ENCODE results near the gene PCK2. TPM values are rescaled to one million over a fixed set of nuclear protein-coding genes. Genes with fewer than 3 reads are reported as not detected.

The PCK2 gene
- total and polyA plus RNA-seq, 2 of the 8 experiments (the other 6 are each of a cell fraction or from before 2014, with no cell fraction given): 81.9 to 115 TPM

- H4K20me1 ChIP-seq (replicated peaks in 1 of 2; ENCODE audit: control insufficient read depth in 1 of 2, insufficient read depth in 2 of 2, low read length in 2 of 2): peaks cover 0 to 1% of the 10 kb centered on the region in 2 experiments
- no peak overlapping the region for H3K23ac ChIP-seq (ENCODE audit: insufficient read length)
- H4K91ac ChIP-seq (replicated peaks; ENCODE audit: insufficient read length, low read length): no peak overlapping the region
- FAIRE-seq: no peak
- DNase-seq (ENCODE audit: low read depth in 1 of 2, low spot score in 2 of 2): no peak
- no peak overlapping the region for H3K14ac ChIP-seq (ENCODE audit: insufficient read length)
- H2BK15ac ChIP-seq (ENCODE audit: low read length): no peak overlapping the region
- H3K79me1 ChIP-seq (ENCODE audit: low read depth, low read length): peaks cover 4% of the 10 kb centered on the region; the same call in 1 of the 2 replicates
- H3K9ac ChIP-seq (replicated peaks in 1 of 4; ENCODE audit: extremely low read depth in 1 of 4, low read depth in 3 of 4, low read length in 3 of 4): no peak overlapping the region
- no peaks in the 10 kb centered on the region for H3K9me3 ChIP-seq (ENCODE audit: insufficient read depth in 2 of 2, low read depth in 1 of 2, low read length in 1 of 2)
- H3K27me3 ChIP-seq (replicated peaks in 1 of 4; ENCODE audit: control insufficient read depth in 3 of 4, extremely low read depth in 1 of 4, insufficient read depth in 3 of 4, low read length in 3 of 4): no peaks in the 10 kb centered on the region
- H3K27ac ChIP-seq (ENCODE audit: low read depth, low read length): no peak overlapping the region
- no peak overlapping the region for H3K18ac ChIP-seq (ENCODE audit: extremely low read depth, low read length)
- no peak overlapping the region for H4K8ac ChIP-seq (ENCODE audit: extremely low read depth, insufficient read depth, low read length)
- H2AFZ ChIP-seq (ENCODE audit: low read length): no peak overlapping the region
- H3K56ac ChIP-seq (replicated peaks; ENCODE audit: insufficient read length, low read depth, low read length): no peak overlapping the region
- no peak overlapping the region for H2BK12ac ChIP-seq (ENCODE audit: low read depth, low read length)
- no peak overlapping the region for H2BK20ac ChIP-seq (ENCODE audit: low read length)
- WGBS, 2 experiments (ENCODE audit: extremely low coverage in 1 of 2, insufficient coverage in 1 of 2, insufficient read length in 1 of 2, insufficient replicate concordance in 2 of 2, low coverage in 1 of 2, low lambda C conversion rate in 2 of 2, missing lambda C conversion rate in 1 of 2): 84% methylated on average over 8 of the region's 8 CpGs; no CpG with 5 or more reads in 1 of the 2 experiments
- H3K4ac ChIP-seq (replicated peaks; ENCODE audit: insufficient read length, low read depth, low read length): no peak overlapping the region
- peaks cover 8 to 25% (median 14%) of the 10 kb centered on the region in 4 experiments; a peak in 6 of 8 replicates for H3K36me3 ChIP-seq (ENCODE audit: control insufficient read depth in 2 of 4, insufficient read depth in 4 of 4, low read length in 3 of 4)
- peaks cover 0 to 10% (median 7%) of the 10 kb centered on the region in 4 experiments; a peak in 5 of 7 replicates for H3K4me1 ChIP-seq (replicated peaks in 1 of 4; ENCODE audit: control insufficient read depth in 3 of 4, insufficient read depth in 4 of 4, low read length in 3 of 4)
- ChIA-PET POLR2A (ENCODE audit: partially characterized antibody) (interaction anchor here (0.6 to 10.5 kb wide), 19 partner anchors 9 to 133 kb away, joined by 3 to 118 read pairs (median 6); partner anchors contain the start of genes DCAF11, IPO4, IRF9 and NRL), CTCF (ENCODE audit: partially characterized antibody) (interaction anchor here (0.8 to 3.1 kb wide), 9 partner anchors 8 to 100 kb away, joined by 3 to 18 read pairs (median 4); partner anchors contain the start of genes DCAF11, IRF9, NRL and PSME2)
- H2BK120ac ChIP-seq (replicated peaks; ENCODE audit: low read depth, low read length): no peak overlapping the region
- peak overlapping the region in 1 of 4 experiments; percentile 83; a peak in 1 of 8 replicates for H3K4me3 ChIP-seq (ENCODE audit: extremely low read depth in 1 of 4, insufficient read depth in 2 of 4, low read depth in 3 of 4, low read length in 4 of 4)
- H4K5ac ChIP-seq (ENCODE audit: insufficient read length, low read depth, low read length): no peak overlapping the region
- H2AK5ac ChIP-seq (ENCODE audit: low read depth, low read length): no peak overlapping the region
- peak overlapping the region in 1 of 2 experiments; percentile 81; a peak in 1 of 4 replicates for H3K4me2 ChIP-seq (ENCODE audit: insufficient read depth in 1 of 2, low read depth in 2 of 2, low read length in 2 of 2)
- H3K79me2 ChIP-seq (ENCODE audit: control insufficient read depth in 1 of 2, insufficient read depth in 2 of 2, low read length in 2 of 2): peaks cover 0 to 12% of the 10 kb centered on the region in 2 experiments; a peak in 2 of 4 replicates
- H3K23me2 ChIP-seq (ENCODE audit: low read depth, low read length): peaks cover 8% of the 10 kb centered on the region; the same call in 1 of the 2 replicates
- no peak overlapping the region for H2BK5ac ChIP-seq (ENCODE audit: low read depth, low read length)
- TF ChIP-seq PHF8 (conservative IDR thresholded peaks at IDR 0.05; ENCODE audit: low read depth, low read length): no peak
- TF ChIP-seq POLR2A (IDR thresholded peaks at IDR 0.05; ENCODE audit: control extremely low read depth in 1 of 2, low read depth in 2 of 2, low read length in 2 of 2): peak; percentile 25 to 32; a peak in 2 of 3 replicates
Observed at GRCh38 chr14:24137529-24138395, 43.7 kb downstream of the PCK2 start.

Measured in H1 (cell line).